ENCODE data around the gene PRLR. TPM values are rescaled to one million over a fixed set of nuclear protein-coding genes. Genes with fewer than 3 reads are reported as not detected.

Gene PRLR
- total and polyA plus RNA-seq, 2 experiments from 2014 or later, result 0.31 to 2.2 TPM

DNA sequence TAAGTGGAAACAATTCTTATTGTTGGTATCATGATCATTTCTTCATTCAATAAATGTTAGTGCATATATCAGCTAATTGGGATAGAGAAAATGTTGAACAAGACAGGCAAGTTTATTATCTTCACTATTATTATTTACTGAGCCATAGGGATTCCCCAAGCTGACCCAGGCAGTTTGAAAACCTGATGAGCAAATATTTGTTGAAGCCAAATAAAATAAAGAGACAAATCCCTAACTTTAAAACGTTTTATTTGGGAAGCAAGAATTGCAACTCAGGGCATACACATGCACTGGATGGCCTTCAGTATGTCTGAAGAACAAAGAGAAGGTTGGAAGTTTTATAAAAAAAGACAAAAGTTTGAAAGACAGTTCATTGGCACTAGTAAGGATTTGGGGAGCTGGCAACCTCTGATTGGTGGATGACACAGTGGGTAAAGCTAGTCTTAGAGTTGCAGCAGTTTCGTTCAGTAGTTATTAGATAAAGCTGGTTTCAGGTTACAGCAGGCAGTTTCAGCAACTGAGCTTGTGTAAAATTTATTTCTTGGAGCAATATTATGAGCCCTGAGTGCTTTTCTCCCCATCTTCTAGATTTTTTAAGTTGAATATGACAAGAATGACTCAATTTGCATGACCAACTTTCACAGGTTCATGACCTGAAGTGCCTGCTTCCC is 44.7 kb upstream of the PRLR start:
- Mint-ChIP-seq H3K27me3 (ENCODE audit: insufficient read depth, low read depth, poor library complexity) (no peaks in the 10 kb centered on the region), H3K27ac (no peak overlapping the region), H3K4me1 (no peaks in the 10 kb centered on the region), H3K4me3 (no peak overlapping the region), H3K9me3 (peaks cover 17% of the 10 kb centered on the region; the same call in 2 of the 3 replicates), H3K36me3 (ENCODE audit: low read depth) (no peaks in the 10 kb centered on the region)
- 0 out of 2 replicates have a peak, but pooled peaks cover 5% of the 10 kb centered on the region for H3K9me2 ChIP-seq (ENCODE audit: insufficient read depth)
- no peak overlapping the region for H3K4me3 ChIP-seq
- no peaks in the 10 kb centered on the region for H3K27me3 ChIP-seq (ENCODE audit: insufficient read depth)
- no peaks in the 10 kb centered on the region for H3K36me3 ChIP-seq (ENCODE audit: insufficient read depth)
- ATAC-seq (no peak), DNase-seq (ENCODE audit: low spot score) (no peak)
- no peak overlapping the region for H3K27ac ChIP-seq (ENCODE audit: low read depth)
- H3K79me2 ChIP-seq (replicated peaks; ENCODE audit: insufficient read depth), result no peaks in the 10 kb centered on the region
- H4K20me1 ChIP-seq (replicated peaks; ENCODE audit: insufficient read depth), result no peaks in the 10 kb centered on the region
- no peaks in the 10 kb centered on the region for H3K4me1 ChIP-seq (ENCODE audit: insufficient read depth)
- H3F3A ChIP-seq (replicated peaks; ENCODE audit: low read depth), result no peaks in the 10 kb centered on the region
- H3K4me2 ChIP-seq, result no peak overlapping the region
- TF ChIP-seq, protein P1, sequence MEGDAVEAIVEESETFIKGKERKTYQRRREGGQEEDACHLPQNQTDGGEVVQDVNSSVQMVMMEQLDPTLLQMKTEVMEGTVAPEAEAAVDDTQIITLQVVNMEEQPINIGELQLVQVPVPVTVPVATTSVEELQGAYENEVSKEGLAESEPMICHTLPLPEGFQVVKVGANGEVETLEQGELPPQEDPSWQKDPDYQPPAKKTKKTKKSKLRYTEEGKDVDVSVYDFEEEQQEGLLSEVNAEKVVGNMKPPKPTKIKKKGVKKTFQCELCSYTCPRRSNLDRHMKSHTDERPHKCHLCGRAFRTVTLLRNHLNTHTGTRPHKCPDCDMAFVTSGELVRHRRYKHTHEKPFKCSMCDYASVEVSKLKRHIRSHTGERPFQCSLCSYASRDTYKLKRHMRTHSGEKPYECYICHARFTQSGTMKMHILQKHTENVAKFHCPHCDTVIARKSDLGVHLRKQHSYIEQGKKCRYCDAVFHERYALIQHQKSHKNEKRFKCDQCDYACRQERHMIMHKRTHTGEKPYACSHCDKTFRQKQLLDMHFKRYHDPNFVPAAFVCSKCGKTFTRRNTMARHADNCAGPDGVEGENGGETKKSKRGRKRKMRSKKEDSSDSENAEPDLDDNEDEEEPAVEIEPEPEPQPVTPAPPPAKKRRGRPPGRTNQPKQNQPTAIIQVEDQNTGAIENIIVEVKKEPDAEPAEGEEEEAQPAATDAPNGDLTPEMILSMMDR (conservative IDR thresholded peaks at IDR 0.05; ENCODE audit: low read depth in 2 of 2), result no peak
- TF ChIP-seq JUNB (IDR thresholded peaks at IDR 0.05; ENCODE audit: unreplicated experiment), result no peak
- no peak for TF ChIP-seq CREB1 (CRISPR knock-in tag; IDR thresholded peaks at IDR 0.05; ENCODE audit: low read depth)
- TF ChIP-seq POLR2AphosphoS5 (IDR thresholded peaks at IDR 0.05; ENCODE audit: low read depth), result no peak
- TF ChIP-seq, protein P2, sequence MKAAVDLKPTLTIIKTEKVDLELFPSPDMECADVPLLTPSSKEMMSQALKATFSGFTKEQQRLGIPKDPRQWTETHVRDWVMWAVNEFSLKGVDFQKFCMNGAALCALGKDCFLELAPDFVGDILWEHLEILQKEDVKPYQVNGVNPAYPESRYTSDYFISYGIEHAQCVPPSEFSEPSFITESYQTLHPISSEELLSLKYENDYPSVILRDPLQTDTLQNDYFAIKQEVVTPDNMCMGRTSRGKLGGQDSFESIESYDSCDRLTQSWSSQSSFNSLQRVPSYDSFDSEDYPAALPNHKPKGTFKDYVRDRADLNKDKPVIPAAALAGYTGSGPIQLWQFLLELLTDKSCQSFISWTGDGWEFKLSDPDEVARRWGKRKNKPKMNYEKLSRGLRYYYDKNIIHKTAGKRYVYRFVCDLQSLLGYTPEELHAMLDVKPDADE (IDR thresholded peaks at IDR 0.05), result no peak
- TF ChIP-seq NANOG (IDR thresholded peaks at IDR 0.05; ENCODE audit: borderline replicate concordance), result no peak
- TF ChIP-seq, protein P3, sequence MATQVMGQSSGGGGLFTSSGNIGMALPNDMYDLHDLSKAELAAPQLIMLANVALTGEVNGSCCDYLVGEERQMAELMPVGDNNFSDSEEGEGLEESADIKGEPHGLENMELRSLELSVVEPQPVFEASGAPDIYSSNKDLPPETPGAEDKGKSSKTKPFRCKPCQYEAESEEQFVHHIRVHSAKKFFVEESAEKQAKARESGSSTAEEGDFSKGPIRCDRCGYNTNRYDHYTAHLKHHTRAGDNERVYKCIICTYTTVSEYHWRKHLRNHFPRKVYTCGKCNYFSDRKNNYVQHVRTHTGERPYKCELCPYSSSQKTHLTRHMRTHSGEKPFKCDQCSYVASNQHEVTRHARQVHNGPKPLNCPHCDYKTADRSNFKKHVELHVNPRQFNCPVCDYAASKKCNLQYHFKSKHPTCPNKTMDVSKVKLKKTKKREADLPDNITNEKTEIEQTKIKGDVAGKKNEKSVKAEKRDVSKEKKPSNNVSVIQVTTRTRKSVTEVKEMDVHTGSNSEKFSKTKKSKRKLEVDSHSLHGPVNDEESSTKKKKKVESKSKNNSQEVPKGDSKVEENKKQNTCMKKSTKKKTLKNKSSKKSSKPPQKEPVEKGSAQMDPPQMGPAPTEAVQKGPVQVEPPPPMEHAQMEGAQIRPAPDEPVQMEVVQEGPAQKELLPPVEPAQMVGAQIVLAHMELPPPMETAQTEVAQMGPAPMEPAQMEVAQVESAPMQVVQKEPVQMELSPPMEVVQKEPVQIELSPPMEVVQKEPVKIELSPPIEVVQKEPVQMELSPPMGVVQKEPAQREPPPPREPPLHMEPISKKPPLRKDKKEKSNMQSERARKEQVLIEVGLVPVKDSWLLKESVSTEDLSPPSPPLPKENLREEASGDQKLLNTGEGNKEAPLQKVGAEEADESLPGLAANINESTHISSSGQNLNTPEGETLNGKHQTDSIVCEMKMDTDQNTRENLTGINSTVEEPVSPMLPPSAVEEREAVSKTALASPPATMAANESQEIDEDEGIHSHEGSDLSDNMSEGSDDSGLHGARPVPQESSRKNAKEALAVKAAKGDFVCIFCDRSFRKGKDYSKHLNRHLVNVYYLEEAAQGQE (IDR thresholded peaks at IDR 0.05; ENCODE audit: unreplicated experiment), result no peak
- TF ChIP-seq, protein P4, sequence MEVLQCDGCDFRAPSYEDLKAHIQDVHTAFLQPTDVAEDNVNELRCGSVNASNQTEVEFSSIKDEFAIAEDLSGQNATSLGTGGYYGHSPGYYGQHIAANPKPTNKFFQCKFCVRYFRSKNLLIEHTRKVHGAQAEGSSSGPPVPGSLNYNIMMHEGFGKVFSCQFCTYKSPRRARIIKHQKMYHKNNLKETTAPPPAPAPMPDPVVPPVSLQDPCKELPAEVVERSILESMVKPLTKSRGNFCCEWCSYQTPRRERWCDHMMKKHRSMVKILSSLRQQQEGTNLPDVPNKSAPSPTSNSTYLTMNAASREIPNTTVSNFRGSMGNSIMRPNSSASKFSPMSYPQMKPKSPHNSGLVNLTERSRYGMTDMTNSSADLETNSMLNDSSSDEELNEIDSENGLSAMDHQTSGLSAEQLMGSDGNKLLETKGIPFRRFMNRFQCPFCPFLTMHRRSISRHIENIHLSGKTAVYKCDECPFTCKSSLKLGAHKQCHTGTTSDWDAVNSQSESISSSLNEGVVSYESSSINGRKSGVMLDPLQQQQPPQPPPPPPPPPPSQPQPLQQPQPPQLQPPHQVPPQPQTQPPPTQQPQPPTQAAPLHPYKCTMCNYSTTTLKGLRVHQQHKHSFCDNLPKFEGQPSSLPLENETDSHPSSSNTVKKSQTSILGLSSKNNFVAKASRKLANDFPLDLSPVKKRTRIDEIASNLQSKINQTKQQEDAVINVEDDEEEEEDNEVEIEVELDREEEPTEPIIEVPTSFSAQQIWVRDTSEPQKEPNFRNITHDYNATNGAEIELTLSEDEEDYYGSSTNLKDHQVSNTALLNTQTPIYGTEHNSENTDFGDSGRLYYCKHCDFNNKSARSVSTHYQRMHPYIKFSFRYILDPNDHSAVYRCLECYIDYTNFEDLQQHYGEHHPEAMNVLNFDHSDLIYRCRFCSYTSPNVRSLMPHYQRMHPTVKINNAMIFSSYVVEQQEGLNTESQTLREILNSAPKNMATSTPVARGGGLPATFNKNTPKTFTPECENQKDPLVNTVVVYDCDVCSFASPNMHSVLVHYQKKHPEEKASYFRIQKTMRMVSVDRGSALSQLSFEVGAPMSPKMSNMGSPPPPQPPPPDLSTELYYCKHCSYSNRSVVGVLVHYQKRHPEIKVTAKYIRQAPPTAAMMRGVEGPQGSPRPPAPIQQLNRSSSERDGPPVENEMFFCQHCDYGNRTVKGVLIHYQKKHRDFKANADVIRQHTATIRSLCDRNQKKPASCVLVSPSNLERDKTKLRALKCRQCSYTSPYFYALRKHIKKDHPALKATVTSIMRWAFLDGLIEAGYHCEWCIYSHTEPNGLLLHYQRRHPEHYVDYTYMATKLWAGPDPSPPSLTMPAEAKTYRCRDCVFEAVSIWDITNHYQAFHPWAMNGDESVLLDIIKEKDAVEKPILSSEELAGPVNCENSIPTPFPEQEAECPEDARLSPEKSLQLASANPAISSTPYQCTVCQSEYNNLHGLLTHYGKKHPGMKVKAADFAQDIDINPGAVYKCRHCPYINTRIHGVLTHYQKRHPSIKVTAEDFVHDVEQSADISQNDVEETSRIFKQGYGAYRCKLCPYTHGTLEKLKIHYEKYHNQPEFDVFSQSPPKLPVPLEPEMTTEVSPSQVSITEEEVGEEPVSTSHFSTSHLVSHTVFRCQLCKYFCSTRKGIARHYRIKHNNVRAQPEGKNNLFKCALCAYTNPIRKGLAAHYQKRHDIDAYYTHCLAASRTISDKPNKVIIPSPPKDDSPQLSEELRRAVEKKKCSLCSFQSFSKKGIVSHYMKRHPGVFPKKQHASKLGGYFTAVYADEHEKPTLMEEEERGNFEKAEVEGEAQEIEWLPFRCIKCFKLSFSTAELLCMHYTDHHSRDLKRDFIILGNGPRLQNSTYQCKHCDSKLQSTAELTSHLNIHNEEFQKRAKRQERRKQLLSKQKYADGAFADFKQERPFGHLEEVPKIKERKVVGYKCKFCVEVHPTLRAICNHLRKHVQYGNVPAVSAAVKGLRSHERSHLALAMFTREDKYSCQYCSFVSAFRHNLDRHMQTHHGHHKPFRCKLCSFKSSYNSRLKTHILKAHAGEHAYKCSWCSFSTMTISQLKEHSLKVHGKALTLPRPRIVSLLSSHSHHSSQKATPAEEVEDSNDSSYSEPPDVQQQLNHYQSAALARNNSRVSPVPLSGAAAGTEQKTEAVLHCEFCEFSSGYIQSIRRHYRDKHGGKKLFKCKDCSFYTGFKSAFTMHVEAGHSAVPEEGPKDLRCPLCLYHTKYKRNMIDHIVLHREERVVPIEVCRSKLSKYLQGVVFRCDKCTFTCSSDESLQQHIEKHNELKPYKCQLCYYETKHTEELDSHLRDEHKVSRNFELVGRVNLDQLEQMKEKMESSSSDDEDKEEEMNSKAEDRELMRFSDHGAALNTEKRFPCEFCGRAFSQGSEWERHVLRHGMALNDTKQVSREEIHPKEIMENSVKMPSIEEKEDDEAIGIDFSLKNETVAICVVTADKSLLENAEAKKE (CRISPR knock-in tag; IDR thresholded peaks at IDR 0.05), result no peak
- no peak for TF ChIP-seq EZH2 (IDR thresholded peaks at IDR 0.05; ENCODE audit: low read depth, unreplicated experiment)
- no peak for TF ChIP-seq ZNF114 (CRISPR knock-in tag; IDR thresholded peaks at IDR 0.05)
- no peak for TF ChIP-seq EZH2phosphoT487 (IDR thresholded peaks at IDR 0.05; ENCODE audit: unreplicated experiment)
- TF ChIP-seq STAT1 (IDR thresholded peaks at IDR 0.05; ENCODE audit: unreplicated experiment), result no peak
- no peak for TF ChIP-seq ZNF331 (CRISPR knock-in tag; IDR thresholded peaks at IDR 0.05; ENCODE audit: low read depth)
- H2AFZ ChIP-seq, result 0 out of 2 replicates have a peak overlapping the region, but pooled peaks have one; percentile 2
